NCI-H446 treated with DMSO at 0.1 percent for 48 hours (cell line): Measurements from ENCODE around the gene ZNFX1.
"Not testable (repeated sequence)": the region's sequence is repeated elsewhere in the genome, so short reads cannot be mapped to it uniquely, and the experiment has no call there.

Source experiments
- DNase-seq: peaks from one replicate; lab custom pipeline; 2025; lab: John Stamatoyannopoulos, UW

The ZNFX1 gene

DNA sequence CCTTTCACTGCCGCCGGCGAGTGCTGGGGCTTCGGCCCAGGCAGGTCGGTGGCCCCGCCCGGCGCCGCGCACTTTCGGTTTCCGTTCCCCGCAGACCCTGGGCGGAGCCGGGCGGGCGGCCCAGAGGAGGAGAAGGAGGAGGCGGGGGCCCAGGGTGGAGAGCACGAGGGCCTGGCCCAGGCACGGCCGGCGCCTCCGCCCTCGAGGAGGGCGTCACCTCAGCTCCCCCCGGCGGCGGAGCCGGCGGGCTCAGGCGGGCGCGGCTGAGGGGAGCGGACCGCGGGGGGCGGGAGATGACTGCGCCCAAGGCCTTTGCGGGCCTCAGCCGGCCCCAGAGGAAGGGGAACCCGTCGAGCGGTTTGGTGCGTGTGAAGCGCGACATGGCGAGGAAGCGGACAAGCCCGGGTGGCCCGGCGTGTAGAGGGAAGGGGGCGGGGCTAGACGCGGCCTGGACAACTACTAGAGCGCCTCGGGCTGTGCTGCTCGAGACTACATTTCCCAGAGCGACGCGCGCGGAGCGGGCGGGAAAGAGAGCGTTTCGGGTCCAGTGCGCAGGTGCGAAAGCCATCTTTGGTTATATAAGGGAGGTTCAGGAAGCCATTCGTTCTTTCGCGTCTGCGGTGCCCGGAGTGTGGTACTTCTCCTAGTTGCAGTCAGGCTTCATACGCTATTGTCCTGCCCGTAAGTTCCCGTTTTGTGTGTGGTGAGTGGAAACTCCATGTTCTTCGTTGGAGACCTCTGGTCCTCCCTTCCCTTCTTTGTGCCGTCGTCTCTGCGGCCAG is at the start of gene ZNFX1:
Gene ZNFX1, minus strand, starts transcription at position 22 of the 782 bp plus-strand sequence. CDS start 2,218 bp downstream, outside the sequence.
- DNase-seq: peak; percentile 97

DNA sequence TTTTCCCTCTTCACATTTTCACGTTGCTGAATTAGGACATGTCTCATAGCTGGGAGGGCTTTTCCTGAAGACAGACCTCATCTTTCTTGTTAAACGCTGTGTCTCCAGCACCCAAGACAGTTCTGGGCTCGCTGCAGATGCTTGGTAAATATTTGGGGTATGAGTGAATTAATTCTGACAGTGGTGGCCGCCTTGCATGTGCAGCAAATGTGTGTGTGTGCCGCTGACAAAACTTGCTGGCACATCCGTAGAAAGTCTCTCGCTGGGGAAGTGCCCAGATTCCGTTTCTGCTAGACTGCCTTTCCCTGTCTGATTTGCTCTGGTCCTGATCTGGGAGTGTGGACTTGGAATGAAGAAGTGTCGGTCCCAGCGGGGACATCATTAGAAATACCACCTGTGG is 48.2 kb upstream of the ZNFX1 start:
- peak; percentile 10 for DNase-seq

DNA sequence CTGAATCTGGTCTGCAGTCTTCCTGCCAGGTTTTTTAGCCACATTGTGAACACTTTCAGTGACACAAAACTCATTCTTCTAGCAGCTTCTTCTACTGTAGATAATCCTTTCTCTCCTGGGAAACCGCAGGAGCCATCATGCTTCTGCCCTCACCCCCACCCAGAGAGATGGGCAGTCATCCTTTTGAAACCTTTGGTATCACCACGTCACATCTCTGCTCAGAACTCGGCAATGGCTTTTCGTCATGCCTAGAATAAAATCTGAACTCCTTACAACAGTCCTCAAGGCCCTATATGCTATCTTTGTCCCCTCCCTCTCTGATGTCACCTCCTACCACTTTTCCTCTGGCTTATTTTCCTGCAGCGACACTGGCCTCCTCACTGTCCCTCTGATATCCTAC is 46.4 kb upstream of the ZNFX1 start:
- no peak for DNase-seq

DNA sequence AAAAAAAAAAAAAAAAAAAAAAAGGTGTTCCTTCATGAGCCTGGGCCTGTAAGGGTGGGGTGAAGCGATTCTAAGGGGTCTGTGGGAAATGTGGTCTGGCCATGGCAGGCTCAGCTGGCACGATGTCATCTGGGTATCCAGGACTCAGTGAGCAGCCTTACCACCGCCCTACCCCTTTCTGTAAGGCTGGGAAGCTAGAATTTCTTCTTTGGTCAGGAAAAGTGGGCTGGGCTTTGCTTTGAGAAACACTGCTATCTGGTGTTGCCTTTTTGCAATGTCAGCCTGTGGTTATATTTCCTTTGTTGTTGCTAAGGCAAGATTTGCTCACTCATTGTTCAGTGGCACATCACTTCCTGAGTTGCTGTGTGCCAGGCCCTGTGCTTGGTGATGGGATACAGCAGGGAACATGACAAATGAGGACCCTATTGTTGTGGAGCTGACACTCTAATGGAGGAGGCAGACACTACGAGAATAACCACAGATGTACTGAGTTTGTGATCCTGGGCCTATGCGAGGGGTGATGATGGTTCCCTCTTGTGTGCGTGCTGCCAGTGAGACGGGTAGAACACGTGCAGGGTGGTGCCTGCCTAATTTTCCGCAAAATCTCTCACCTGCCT is 45.9 kb upstream of the ZNFX1 start:
- no peak for DNase-seq

DNA sequence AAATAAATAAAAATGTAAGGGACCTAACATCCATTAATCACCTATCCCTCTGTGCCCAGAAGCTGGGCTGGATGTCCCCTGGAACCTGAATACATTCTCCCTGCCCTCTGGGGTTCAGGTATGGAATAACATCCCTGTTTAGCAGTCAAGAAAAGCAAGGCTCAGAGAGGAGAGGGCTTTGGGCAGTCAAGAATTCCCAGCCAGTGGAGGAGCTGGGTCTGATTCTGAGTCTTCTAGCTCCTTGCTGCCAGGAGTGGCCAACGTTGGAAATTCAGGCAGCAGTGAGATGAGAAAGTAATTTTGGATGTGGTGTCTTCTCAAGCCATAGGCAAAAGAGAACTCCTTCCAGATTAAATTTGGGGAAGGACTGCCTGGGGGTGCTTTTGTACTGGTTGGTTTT is 42.6 kb upstream of the ZNFX1 start:
- no peak for DNase-seq

DNA sequence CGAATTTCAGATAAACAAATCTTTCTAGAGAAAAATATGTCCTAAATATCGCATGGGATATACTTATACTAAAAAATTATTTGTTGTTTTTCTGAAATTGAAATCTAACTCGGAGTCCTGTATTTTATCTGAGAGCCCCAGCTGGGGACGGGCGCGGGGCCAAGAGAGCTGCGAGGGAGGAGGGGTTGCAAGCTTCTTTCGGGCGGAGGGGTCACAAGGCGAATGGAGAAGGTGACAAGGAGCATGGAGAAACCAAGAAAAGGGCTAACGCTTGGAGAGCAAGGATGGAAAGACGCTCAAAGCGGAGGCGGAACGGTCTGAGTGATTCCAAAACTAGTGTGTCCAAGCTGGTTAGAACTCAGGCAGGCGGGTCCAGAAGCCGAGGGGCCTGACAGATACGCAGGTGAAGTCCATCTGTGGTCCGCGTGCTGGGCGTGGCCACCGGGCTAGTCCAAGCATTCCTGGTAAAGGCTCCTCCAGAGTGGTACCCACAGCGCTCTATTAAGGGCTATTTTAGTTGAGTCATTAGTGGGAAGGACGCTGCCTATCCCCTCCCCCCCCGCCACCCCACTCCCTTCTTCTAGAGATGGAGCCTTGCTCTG is 41.5 kb upstream of the ZNFX1 start:
- DNase-seq: no peak

DNA sequence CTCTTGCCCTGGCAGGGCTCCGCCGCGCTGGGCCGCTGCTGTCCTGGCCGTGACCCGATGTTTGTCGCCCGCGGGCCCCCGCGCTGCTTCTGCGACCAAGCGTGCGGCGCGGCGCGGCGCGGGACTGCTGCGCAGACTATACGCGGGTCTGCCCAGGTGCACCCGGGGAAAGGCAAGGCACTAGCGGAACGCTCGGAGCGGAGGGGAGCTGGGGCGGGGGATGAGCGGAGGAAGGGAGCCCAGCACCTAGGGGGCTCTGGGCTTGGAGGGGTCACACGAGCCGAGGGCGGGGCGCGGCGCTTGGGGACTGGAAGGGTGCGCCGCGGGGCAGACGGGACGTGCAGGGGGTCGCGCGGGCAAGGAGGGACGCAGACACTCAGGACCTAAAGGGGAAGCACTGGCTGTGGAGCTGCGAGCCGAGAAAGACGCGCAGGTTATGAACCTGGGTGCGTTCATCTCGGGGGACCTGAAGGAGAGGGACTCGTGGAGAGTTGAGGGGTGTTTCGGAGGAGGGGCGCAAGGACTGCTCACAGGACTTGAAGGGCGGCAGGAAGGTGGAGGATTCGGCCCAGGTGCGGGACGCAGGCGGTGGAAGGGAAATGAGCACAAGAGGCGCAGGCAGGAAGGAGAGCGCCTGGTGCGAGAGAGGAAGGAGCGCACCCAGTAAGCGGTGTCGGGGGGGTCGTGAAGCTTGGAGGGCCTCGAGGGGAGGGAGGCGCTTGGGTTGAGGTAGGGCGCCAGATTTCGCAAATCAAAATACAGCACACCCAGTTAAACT is 40.8 kb upstream of the ZNFX1 start:
- no peak for DNase-seq

DNA sequence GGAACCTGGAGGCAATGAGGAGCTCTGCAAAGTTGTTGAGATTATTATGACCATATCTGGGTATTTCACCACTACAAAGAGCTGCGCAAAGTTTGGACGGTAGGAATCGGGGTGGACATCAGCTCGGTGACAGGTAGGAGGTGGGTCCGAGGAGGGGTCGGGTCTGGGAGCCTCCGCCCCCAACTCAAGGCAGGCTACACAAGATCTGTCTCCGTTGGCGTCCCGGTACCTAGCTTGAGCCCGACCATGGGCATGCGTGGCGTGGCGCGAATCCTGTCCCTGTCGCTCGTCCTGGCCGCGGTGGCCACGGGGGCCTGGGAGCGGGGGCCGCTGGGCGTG is 40.2 kb upstream of the ZNFX1 start:
- DNase-seq: no peak

DNA sequence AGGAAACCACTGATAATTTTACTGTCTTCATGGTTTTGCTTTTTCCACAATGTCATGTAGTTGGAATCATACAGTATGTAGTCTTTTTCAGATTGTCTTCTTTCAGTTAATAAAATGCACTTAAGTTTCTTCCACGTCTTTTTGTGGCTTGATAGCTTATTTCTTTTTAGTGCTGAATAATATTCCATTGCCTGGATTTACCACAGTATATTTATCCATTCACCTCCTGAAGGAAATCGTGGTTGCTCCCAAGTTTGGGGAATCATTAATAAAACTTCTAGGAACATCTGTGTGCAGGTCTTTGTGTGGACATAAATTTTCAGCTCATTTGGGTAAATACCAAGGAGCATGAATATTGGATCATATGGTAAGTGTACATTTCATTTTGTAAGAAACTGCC is 38.8 kb upstream of the ZNFX1 start:
- DNase-seq: no peak

DNA sequence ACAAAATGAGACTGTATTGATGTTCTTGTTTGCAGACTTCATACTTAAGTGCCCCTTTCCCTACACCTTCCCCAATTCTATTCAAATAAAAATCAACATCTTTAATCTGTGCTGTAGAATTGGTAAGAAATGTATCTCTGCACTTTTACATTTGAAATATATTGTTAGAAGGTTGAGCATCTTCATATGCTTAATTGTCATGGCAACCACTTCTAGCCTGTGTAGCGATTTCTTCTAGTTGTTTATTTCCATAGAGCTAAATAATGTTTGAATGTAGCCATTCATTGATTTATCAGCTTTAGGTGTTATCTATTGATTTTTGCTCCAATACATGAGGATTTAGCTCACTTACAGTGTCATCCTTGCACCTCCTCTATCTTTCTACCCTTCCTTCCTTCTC is 37.7 kb upstream of the ZNFX1 start:
- no peak for DNase-seq

DNA sequence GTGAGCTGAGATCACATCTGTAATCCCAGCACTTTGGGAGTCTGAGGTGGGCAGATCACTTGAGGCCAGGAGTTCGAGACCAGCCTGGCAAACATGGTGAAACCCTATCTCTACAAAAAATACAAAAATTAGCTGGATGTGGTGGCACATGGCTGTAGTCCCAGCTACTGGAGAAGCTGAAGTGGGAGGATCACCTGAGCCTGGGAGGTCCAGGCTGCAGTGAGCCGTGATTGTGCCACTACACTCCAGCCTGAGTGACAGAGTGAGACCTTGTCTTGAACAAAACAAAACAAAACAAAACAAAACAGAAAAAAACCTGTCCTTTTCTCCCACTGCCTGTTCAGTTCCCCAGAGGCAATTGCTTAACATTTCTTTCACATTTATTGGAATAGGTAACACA is 36.2 kb upstream of the ZNFX1 start:
- not testable (repeated sequence) for DNase-seq

DNA sequence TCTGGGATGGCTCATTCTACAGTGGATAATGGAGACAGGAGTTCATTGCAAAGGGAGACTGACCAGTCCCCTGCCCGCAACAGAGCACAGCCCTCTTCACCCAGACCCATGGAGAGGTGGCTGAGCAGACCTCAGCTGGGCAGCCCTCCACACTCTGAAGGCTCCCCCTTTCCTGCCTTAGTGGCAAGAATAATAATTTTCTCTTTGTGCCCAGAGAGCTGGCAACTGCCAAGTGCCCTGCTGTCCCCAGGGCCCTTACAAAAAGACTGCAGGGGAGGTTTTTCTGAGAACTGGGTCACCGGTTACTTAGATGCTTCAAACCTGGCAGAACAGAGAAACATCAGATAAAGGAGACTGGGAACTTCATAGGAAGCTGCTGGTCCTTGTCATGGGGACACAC is 35.4 kb upstream of the ZNFX1 start:
- no peak for DNase-seq

DNA sequence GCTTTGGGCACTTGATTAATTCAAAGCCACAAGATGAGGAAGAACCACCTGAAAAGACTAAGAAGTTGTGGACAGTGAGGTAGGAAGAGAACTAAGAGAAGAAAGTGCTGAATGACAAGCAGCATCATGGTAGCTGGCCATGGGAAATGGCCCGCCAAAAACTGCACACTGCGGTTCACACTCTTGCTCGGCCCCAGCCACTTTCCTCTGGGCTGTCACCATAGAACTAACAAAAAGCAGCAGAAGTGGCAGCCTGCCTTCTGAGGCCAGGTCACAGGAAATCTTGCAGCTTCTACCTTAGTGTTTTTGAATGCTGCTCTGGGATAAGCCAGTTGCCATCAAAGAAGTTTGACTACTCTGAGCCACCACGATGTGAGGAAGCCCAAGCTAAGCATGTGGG is 34.8 kb upstream of the ZNFX1 start:
- DNase-seq: no peak

DNA sequence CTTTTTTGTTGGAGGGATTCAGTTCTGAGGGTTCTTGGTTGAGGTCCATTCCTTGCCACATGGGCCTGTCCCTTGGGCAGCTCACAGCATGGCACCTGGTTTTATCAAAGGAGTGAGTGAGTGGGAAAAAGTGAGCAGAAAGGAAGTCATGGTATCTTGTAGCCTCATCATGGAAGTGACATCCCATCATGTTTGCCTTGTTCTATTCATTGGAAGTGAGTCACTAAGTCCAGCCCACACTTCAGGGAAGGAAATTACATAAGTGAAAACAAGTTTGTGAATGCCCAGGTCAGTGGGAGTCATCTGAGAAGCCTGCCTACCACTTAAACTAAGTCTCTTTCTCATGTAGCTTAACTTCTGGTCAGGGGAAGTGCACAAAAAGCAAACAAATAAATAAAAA is 32.8 kb upstream of the ZNFX1 start:
- DNase-seq: no peak

DNA sequence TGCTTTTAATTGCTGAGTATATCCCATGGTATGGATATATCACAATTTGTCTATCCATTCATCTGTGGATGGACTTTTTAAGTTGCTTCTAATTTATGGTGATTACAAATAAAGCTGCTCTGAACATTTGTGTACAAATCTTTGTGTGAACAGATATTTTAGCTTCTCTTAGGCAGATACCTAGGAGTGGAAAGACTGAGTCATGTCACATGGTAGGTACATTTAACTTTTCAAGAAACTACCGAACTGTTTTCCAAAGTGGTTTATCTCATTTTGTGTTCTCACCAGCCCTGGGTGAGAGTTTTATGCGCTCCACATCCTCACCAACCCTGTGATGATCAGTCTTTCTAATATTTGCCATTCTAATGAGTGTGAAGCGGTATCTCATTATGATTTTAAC is 31.0 kb upstream of the ZNFX1 start:
- DNase-seq: no peak

DNA sequence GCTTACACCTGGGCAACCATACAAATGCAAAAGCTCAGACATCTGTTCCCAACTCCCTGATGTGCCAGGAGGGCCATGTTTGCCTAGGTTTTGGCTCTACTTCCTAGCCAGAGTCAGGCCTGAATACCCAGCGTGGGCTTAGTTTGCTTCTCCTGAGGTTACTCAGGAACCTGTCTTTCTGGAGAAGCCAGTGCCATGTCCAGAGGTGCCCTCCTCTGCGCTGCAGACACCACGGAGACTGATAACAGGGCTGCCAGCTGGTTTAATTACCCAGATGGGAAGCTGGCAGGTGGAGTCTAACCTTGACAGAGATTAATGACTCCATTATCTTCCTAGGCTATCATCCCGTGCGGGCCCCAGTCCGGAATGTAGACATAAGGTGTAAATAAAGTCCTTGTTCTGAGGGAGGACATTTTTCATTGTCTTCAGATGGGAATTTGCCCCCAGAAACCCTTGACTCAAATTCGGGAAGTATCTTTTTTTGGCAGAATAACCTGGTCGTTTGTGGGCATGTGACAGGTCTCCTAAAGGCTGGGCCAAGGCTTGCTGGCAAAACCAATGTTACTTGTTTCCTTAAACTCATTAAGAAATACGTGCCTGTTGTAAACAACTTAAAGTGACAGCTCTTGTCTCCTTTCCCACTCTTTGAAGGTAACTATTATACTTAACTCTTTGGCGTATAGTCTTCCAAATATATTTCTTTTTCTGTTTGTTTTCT is 29.2 kb upstream of the ZNFX1 start:
- DNase-seq: no peak

DNA sequence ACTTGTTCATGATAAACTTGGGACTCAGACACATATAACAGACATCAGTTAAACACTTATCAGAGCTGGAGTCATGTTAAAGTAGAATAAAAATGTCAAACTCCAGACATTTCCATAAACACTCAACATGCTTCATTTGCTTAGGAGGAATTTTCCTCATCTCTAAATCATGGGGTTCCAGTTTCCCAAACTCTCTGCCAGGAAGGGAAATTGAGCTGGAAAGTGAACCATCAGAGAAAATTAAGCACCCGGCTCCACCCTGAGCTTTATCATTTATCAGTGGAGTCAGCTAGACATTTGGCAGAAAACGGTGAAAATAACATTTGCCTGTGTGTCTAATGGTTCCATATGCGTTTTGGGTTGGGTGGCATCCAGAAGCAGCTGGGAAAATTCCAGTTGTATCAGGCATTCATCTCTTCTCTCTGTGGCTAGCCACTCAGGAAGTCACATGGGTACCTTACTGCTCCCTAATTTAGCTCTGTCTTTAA is 25.3 kb upstream of the ZNFX1 start:
- DNase-seq: peak; percentile 65

DNA sequence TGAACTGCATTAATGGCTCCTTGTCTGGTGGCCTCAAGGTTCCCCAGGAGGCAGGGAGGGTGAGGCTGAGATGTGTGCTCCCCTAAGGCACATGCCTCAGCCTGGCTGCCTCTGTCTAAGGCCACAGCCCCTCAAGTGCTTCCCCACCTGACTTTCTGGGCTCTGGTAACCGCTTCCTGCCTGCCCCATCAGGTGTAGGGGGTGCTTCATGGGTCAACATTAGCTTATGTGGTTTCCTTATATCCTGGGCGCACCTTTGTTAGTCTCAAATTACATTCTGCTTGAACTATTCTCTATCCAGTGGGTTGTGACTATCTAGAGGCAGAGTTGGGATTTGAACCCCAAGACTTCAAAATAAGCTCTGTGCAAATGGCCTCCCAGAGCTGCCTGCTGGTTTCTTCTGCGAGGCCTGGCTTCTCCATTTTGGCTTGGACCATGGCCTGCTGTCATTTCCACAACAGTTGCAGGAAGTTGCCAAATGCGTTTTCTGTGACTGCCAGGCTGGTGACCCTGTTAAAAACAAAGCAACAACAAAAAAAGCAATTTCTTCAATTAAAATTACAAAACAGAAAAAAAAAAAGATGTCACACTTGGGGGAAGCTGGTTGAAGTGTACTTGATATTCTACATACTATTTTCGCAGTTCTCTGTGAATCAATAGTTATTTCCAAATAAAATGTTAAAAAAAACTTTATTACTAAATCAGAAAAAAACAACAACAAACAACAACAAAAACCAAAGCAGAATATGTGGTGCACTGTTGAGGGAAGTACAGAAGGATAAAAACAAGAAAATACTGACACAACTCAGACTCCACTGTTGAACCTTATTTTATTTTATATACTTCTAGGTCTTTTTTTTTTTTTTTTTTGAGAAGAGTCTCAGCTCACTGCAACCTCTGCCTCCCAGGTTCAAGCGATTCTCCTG is 20.0 kb upstream of the ZNFX1 start:
- DNase-seq: no peak

DNA sequence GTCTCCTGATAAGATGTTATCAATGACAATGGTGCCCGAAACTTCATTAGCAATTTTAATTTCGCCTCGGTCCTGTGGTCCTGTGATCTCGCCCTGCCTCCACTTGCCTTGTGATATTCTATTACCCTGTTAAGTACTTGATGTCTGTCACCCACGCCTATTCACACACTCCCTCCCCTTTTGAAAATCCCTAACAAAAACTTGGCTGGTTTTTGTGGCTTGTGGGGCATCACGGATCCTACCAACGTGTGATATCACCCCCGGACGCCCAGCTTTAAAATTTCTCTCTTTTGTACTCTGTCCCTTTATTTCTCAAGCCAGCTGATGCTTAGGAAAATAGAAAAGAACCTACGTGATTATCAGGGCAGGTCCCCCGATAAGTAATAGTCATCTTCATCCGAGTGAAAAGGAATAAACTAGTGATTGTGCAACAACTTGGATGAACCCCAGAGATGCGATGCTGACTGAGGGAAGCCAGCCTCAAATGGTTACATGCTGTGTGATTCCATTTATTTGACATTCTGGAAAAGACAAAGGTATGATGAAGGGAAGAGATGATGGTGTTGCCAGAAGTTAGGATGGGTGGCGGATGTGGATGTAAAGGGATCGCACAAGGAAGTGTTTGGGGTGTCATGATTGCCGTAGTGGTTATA is 16.3 kb upstream of the ZNFX1 start:
- DNase-seq: not testable (repeated sequence)

DNA sequence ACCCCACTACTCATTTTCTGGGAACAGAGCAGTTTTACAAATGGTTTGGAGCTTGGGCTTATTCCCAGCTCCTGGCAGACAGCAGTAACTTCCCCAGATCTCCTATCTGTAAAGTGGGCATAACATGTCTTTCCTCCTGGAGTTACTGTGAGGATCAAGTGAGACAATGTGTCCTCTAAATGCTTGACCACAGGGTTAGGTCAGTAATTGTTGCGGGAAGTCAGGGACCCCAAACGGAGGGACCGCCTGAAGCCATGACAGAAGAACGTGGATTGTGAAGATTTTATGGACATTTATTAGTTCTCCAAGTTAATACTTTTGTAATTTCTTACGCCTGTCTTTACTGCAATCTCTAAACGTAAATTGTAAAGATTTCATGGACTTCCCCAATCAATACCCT is 15.3 kb upstream of the ZNFX1 start:
- DNase-seq: no peak
